ENCODE measurements around the gene WWTR1. TPM values are rescaled to one million over a fixed set of nuclear protein-coding genes. Genes with fewer than 3 reads are reported as not detected.
A peak's percentile ranks its signal among the peaks of the same experiment; 100 is the strongest.

Gene WWTR1
- total RNA-seq, 4 donors from 2014 or later, result 11.3 to 30.7 (median 17.6) TPM

GRCh38 chr3:149494759-149495580, 162.9 kb downstream of the WWTR1 start:
- in situ Hi-C loops (cut with MboI; ENCODE audit: low sequenced_read_pairs in 4 of 4) (loop anchor here (25.0 kb wide), 3 partner anchors 108 to 533 kb away; partner anchors contain the start of gene TM4SF1 (in 1 of the 4)), intact Hi-C loops (cut with DNase I; ENCODE audit: low total_unique reads) (no loop called here)
- H3K27me3 ChIP-seq, result no peaks in the 10 kb centered on the region
- no peak overlapping the region for H3K4me3 ChIP-seq
- DNase-seq (no peak), ATAC-seq (peak in 1 of 2 donors; percentile 39)
- H3K27ac ChIP-seq, result no peak overlapping the region
- H3K4me1 ChIP-seq, result peaks cover 0 to 6% of the 10 kb centered on the region in 2 donors
- no peak for TF ChIP-seq POLR2A (IDR thresholded peaks at IDR 0.05)
- TF ChIP-seq CTCF (IDR thresholded peaks at IDR 0.05 in 4 of 5, conservative IDR thresholded peaks at IDR 0.05 in 1 of 5), result no peak
- H3K9me3 ChIP-seq, result no peaks in the 10 kb centered on the region
- no peaks in the 10 kb centered on the region for H3K36me3 ChIP-seq

- Histone ChIP-seq H3K4me1 (peaks cover 0 to 14% of the 10 kb centered on the region in 2 donors), H3K27ac (no peak overlapping the region), H3K4me3 (no peak overlapping the region), H3K27me3 (no peaks in the 10 kb centered on the region), H3K36me3 (no peaks in the 10 kb centered on the region), H3K9me3 (no peaks in the 10 kb centered on the region)
- no peak for DNase-seq
- in situ Hi-C loops (cut with MboI; ENCODE audit: low sequenced_read_pairs in 4 of 4), result loop anchor here (25.0 kb wide), 3 partner anchors 107 to 532 kb away; partner anchors contain the start of gene TM4SF1 (in 1 of the 4)
- intact Hi-C loops (cut with DNase I; ENCODE audit: low total_unique reads), result no loop called here
- no peak for ATAC-seq
- TF ChIP-seq POLR2A (IDR thresholded peaks at IDR 0.05) (no peak), CTCF (IDR thresholded peaks at IDR 0.05 in 4 of 5, conservative IDR thresholded peaks at IDR 0.05 in 1 of 5) (peak; percentile 25 to 66 (median 55))
These were observed 163.6 kb downstream of the WWTR1 start for GRCh38 chr3:149494022-149494758.

- no peaks in the 10 kb centered on the region for H3K27me3 ChIP-seq
- in situ Hi-C loops (cut with MboI; ENCODE audit: low sequenced_read_pairs in 4 of 4) (loop anchor here (25.0 kb wide), 3 partner anchors 106 to 531 kb away; partner anchors contain the start of gene TM4SF1 (in 1 of the 4)), intact Hi-C loops (cut with DNase I; ENCODE audit: low total_unique reads) (no loop called here)
- no peaks in the 10 kb centered on the region for H3K9me3 ChIP-seq
- H3K36me3 ChIP-seq, result no peaks in the 10 kb centered on the region
- H3K4me3 ChIP-seq, result no peak overlapping the region
- DNase-seq, result no peak
- no peak overlapping the region for H3K27ac ChIP-seq
- peaks cover 0 to 14% of the 10 kb centered on the region in 2 donors for H3K4me1 ChIP-seq
- no peak for ATAC-seq
- TF ChIP-seq POLR2A (IDR thresholded peaks at IDR 0.05) (no peak), CTCF (IDR thresholded peaks at IDR 0.05 in 4 of 5, conservative IDR thresholded peaks at IDR 0.05 in 1 of 5) (no peak)
These were observed 164.4 kb downstream of the WWTR1 start for GRCh38 chr3:149493315-149494021.

- H3K36me3 ChIP-seq, result no peaks in the 10 kb centered on the region
- no peaks in the 10 kb centered on the region for H3K9me3 ChIP-seq
- peaks cover 0 to 14% of the 10 kb centered on the region in 2 donors for H3K4me1 ChIP-seq
- no peak for TF ChIP-seq CTCF (IDR thresholded peaks at IDR 0.05 in 4 of 5, conservative IDR thresholded peaks at IDR 0.05 in 1 of 5)
- no peak for TF ChIP-seq POLR2A (IDR thresholded peaks at IDR 0.05)
- no peaks in the 10 kb centered on the region for H3K27me3 ChIP-seq
- peak in 1 of 2 donors; percentile 24 for ATAC-seq
- DNase-seq, result no peak
- intact Hi-C loops (cut with DNase I; ENCODE audit: low total_unique reads), result no loop called here
- no peak overlapping the region for H3K4me3 ChIP-seq
- H3K27ac ChIP-seq, result no peak overlapping the region
- in situ Hi-C loops (cut with MboI; ENCODE audit: low sequenced_read_pairs in 4 of 4), result loop anchor here (25.0 kb wide), 3 partner anchors 103 to 528 kb away; partner anchors contain the start of gene TM4SF1 (in 1 of the 4)
These were observed 167.4 kb downstream of the WWTR1 start for GRCh38 chr3:149490260-149490971.
